H1 (cell line): Measurements from ENCODE around the gene WRAP53. TPM values are rescaled to one million over a fixed set of nuclear protein-coding genes. Genes with fewer than 3 reads are reported as not detected.

Experiments
- CTCF ChIA-PET: fragments of 300-600 bp; sonication (Branson Sonifier 250); formaldehyde crosslinking; loops from one replicate; lab custom pipeline; 2021; ENCODE audit not compliant: partially characterized antibody; lab: Charles Lee
- POLR2A ChIA-PET: fragments of 300-600 bp; sonication (Branson Sonifier 250); formaldehyde crosslinking; loops from one replicate; lab custom pipeline; 2021; ENCODE audit warnings: inconsistent platforms; ENCODE audit not compliant: partially characterized antibody; lab: Charles Lee
- DNase-seq, 2 experiments: peaks; one replicate each; pipeline versions ENCODE4 v3.0.0 to v3.0.0-alpha.2; 2010 to 2022; ENCODE audit warnings: low spot score in 2 of 2, low read depth in 1 of 2, mixed read lengths in 1 of 2
- FAIRE-seq: peaks from 2 replicates; lab custom pipeline; 2011; peaks lifted over from hg19 to GRCh38; lab: Jason Lieb, UNC
- H2AFZ ChIP-seq: 2 replicates; pipeline ENCODE4 v1.8.1; 2012; ENCODE audit warnings: low read length, inconsistent platforms
- H2AK5ac ChIP-seq: 2 replicates; pipeline ENCODE4 v1.6.1; 2013; ENCODE audit warnings: low read depth, low read length
- H2BK120ac ChIP-seq: replicated peaks from 2 replicates; pipeline ENCODE3; 2013; ENCODE audit warnings: low read depth, low read length, inconsistent platforms
- H2BK12ac ChIP-seq: 2 replicates; pipeline ENCODE4 v1.6.1; 2013; ENCODE audit warnings: low read depth, low read length
- H2BK15ac ChIP-seq: 2 replicates; pipeline ENCODE4 v1.6.1; 2013; ENCODE audit warnings: low read length
- H2BK20ac ChIP-seq: 2 replicates; pipeline ENCODE4 v1.6.1; 2013; ENCODE audit warnings: low read length
- H2BK5ac ChIP-seq: 2 replicates; pipeline ENCODE4 v1.6.1; 2013; ENCODE audit warnings: low read depth, low read length
- H3K14ac ChIP-seq: 2 replicates; pipeline ENCODE4 v1.6.1; 2013; ENCODE audit warnings: inconsistent platforms; ENCODE audit not compliant: insufficient read length
- H3K18ac ChIP-seq: 2 replicates; pipeline ENCODE4 v1.6.1; 2013; ENCODE audit warnings: low read length; ENCODE audit errors: extremely low read depth
- H3K23ac ChIP-seq: 2 replicates; pipeline ENCODE4 v1.6.1; 2013; ENCODE audit warnings: inconsistent platforms; ENCODE audit not compliant: insufficient read length
- H3K23me2 ChIP-seq: 2 replicates; pipeline ENCODE4 v1.6.1; 2013; ENCODE audit warnings: low read depth, low read length
- H3K27ac ChIP-seq: 2 replicates; pipeline ENCODE4 v1.6.1; 2011; ENCODE audit warnings: low read depth, low read length, inconsistent platforms
- H3K27me3 ChIP-seq, 4 experiments: replicated peaks in 1 of 4; 1 replicate in 1 of 4; 2 replicates in 3 of 4; pipeline versions ENCODE4 v1.6.1 to v1.8.1; 2011 to 2013; ENCODE audit warnings: low read length in 3 of 4, mild to moderate bottlenecking in 3 of 4, inconsistent platforms in 2 of 4, mixed read lengths in 2 of 4, moderate library complexity in 1 of 4; ENCODE audit not compliant: control insufficient read depth in 3 of 4, insufficient read depth in 3 of 4; ENCODE audit errors: extremely low read depth in 1 of 4
- H3K36me3 ChIP-seq, 4 experiments: 2 replicates each; pipeline versions ENCODE4 v1.6.1 to v1.8.1; 2011 to 2013; ENCODE audit warnings: mild to moderate bottlenecking in 4 of 4, low read length in 3 of 4, moderate library complexity in 2 of 4, control low read depth in 1 of 4, inconsistent platforms in 1 of 4; ENCODE audit not compliant: insufficient read depth in 4 of 4, control insufficient read depth in 2 of 4
- H3K4ac ChIP-seq: replicated peaks from 2 replicates; pipeline ENCODE3; 2013; ENCODE audit warnings: low read length, low read depth, mixed read lengths, inconsistent platforms; ENCODE audit not compliant: insufficient read length
- H3K4me1 ChIP-seq, 4 experiments: replicated peaks in 1 of 4; 1 replicate in 1 of 4; 2 replicates in 3 of 4; pipeline versions ENCODE4 v1.6.1 to v1.8.1; 2011 to 2013; ENCODE audit warnings: low read length in 3 of 4, inconsistent platforms in 2 of 4, mixed read lengths in 1 of 4; ENCODE audit not compliant: insufficient read depth in 4 of 4, control insufficient read depth in 3 of 4
- H3K4me2 ChIP-seq, 2 experiments: 2 replicates each; pipeline versions ENCODE4 v1.6.1 to v1.8.1; 2011 to 2013; ENCODE audit warnings: low read depth in 2 of 2, low read length in 2 of 2, control low read depth in 1 of 2, inconsistent platforms in 1 of 2, mild to moderate bottlenecking in 1 of 2; ENCODE audit not compliant: insufficient read depth in 1 of 2
- H3K4me3 ChIP-seq, 4 experiments: fragments of 200-600, 300-600 bp in 1 of 4; sonication (generic), shearing (Covaris generic), sonication (Bioruptor Twin) in 1 of 4; 2 replicates each; pipeline versions ENCODE4 v1.5.1 to v1.8.1; 2011 to 2016; ENCODE audit warnings: low read length in 4 of 4, low read depth in 3 of 4, control low read depth in 2 of 4, inconsistent platforms in 2 of 4, mild to moderate bottlenecking in 2 of 4, mixed read lengths in 1 of 4, moderate library complexity in 1 of 4; ENCODE audit not compliant: insufficient read depth in 2 of 4; ENCODE audit errors: extremely low read depth in 1 of 4
- H3K56ac ChIP-seq: replicated peaks from 2 replicates; pipeline ENCODE3; 2013; ENCODE audit warnings: low read depth, mild to moderate bottlenecking, mixed read lengths, low read length, inconsistent platforms; ENCODE audit not compliant: insufficient read length
- H3K79me1 ChIP-seq: 2 replicates; pipeline ENCODE4 v1.6.1; 2013; ENCODE audit warnings: low read depth, low read length, control low read depth
- H3K79me2 ChIP-seq, 2 experiments: 2 replicates each; pipeline versions ENCODE4 v1.6.1 to v1.8.1; 2012 to 2013; ENCODE audit warnings: low read length in 2 of 2, mild to moderate bottlenecking in 2 of 2, inconsistent platforms in 1 of 2; ENCODE audit not compliant: insufficient read depth in 2 of 2, control insufficient read depth in 1 of 2
- H3K9ac ChIP-seq, 4 experiments: replicated peaks in 1 of 4; 1 replicate in 1 of 4; 2 replicates in 3 of 4; pipeline versions ENCODE4 v1.6.1 to v1.8.1; 2011 to 2013; ENCODE audit warnings: low read depth in 3 of 4, low read length in 3 of 4, control low read depth in 2 of 4, mild to moderate bottlenecking in 2 of 4, moderate library complexity in 2 of 4, inconsistent platforms in 1 of 4; ENCODE audit errors: extremely low read depth in 1 of 4
- H3K9me3 ChIP-seq, 2 experiments: 2 replicates each; pipeline versions ENCODE4 v1.6.1 to v1.8.1; 2012 to 2013; ENCODE audit warnings: mild to moderate bottlenecking in 2 of 2, moderate library complexity in 2 of 2, control low read depth in 1 of 2, inconsistent platforms in 1 of 2, low read depth in 1 of 2, low read length in 1 of 2, mixed read lengths in 1 of 2; ENCODE audit not compliant: insufficient read depth in 2 of 2
- H4K20me1 ChIP-seq, 2 experiments: replicated peaks in 1 of 2; 2 replicates each; pipeline versions ENCODE3 to v1.8.1; 2011 to 2013; ENCODE audit warnings: inconsistent platforms in 2 of 2, low read length in 2 of 2, mild to moderate bottlenecking in 1 of 2; ENCODE audit not compliant: insufficient read depth in 2 of 2, control insufficient read depth in 1 of 2
- H4K5ac ChIP-seq: 2 replicates; pipeline ENCODE4 v1.6.1; 2013; ENCODE audit warnings: low read length, low read depth, mixed read lengths, inconsistent platforms; ENCODE audit not compliant: insufficient read length
- H4K8ac ChIP-seq: 2 replicates; pipeline ENCODE4 v1.8.0; 2013; ENCODE audit warnings: mild to moderate bottlenecking, moderate library complexity, low read length, inconsistent platforms; ENCODE audit not compliant: insufficient read depth; ENCODE audit errors: extremely low read depth
- H4K91ac ChIP-seq: replicated peaks from 2 replicates; pipeline ENCODE3; 2013; ENCODE audit warnings: low read length, mixed read lengths, inconsistent platforms; ENCODE audit not compliant: insufficient read length
- SAP30 ChIP-seq: fragments of 300-600 bp; sonication (generic); IDR thresholded peaks from 2 replicates; pipeline ENCODE4 v1.7.1; 2012; ENCODE audit warnings: low read length, moderate library complexity, mild to moderate bottlenecking, inconsistent platforms; ENCODE audit not compliant: insufficient read depth, insufficient replicate concordance
- SP4 ChIP-seq: IDR thresholded peaks from 2 replicates; pipeline ENCODE4 v1.6.1; 2012; ENCODE audit warnings: low read length, inconsistent platforms
- WGBS, 2 experiments: shearing (Covaris generic) in 1 of 2; methylation state at CpG; one replicate each; pipeline versions ENCODE4 v1.1.6 to v1.1.7; 2013 to 2015; ENCODE audit warnings: low lambda C conversion rate in 2 of 2, mixed read lengths in 2 of 2, inconsistent platforms in 1 of 2, low coverage in 1 of 2, missing lambda C conversion rate in 1 of 2; ENCODE audit not compliant: insufficient replicate concordance in 2 of 2, insufficient coverage in 1 of 2, insufficient read length in 1 of 2; ENCODE audit errors: extremely low coverage in 1 of 2, missing lambda C conversion rate in 1 of 2; 5-methylcytosine and 5-hydroxymethylcytosine counted together
- polyA plus RNA-seq, 7 experiments: library from polyadenylated mRNA; depleted of rRNA in 3 of 7; stranded (reverse) in 5 of 7; unstranded in 2 of 7; fragments of >200 nt in 5 of 7; fragments of 200-250 nt in 2 of 7; gene quantifications; 1 replicate in 5 of 7; 2 replicates in 1 of 7; 4 replicates in 1 of 7; pipeline versions ENCODE4 v1.2.1 to v1.2.3, GENCODE V29; 2011 to 2013; ENCODE audit warnings: missing spikeins in 2 of 7, mixed read lengths in 2 of 7
- total RNA-seq: library from RNA; stranded (reverse); fragmentation: NEBNext Ultra II Directional; extraction: Animal tissue kit (Norgen Biotek cat#: 25700); gene quantifications from 2 replicates; pipeline ENCODE4 v1.2.1, GENCODE V29; 2021

Gene WRAP53
- total and polyA plus RNA-seq, 2 of the 8 experiments (the other 6 are each of a cell fraction or from before 2014, with no cell fraction given) = 29.2 to 30.1 TPM

- 27% methylated on average over 13 of the region's 13 CpGs; no CpG with 5 or more reads in 1 of the 2 experiments for WGBS, 2 experiments
- H4K91ac ChIP-seq = no peak overlapping the region
- no peak overlapping the region for H2AFZ ChIP-seq
- H3K27ac ChIP-seq = peak overlapping the region; percentile 54; the same call in 1 of the 2 replicates
- H3K79me1 ChIP-seq = peaks cover 11% of the 10 kb centered on the region
- H2BK5ac ChIP-seq = 0 out of 2 replicates have a peak overlapping the region, but pooled peaks have one; percentile 9
- POLR2A ChIA-PET = interaction anchor here (0.9 to 58.0 kb wide), 9 partner anchors 8 to 422 kb away, joined by 3 to 2272 read pairs (median 88); partner anchors contain the start of genes ATP1B2, CD68, DNAH2 and EFNB3
- H3K4ac ChIP-seq = no peak overlapping the region
- H2AK5ac ChIP-seq = no peak overlapping the region
- peaks cover 0 to 5% (median 0%) of the 10 kb centered on the region in 4 experiments; a peak in 2 of 8 replicates for H3K36me3 ChIP-seq
- H4K5ac ChIP-seq = no peak overlapping the region
- no peaks in the 10 kb centered on the region for H3K9me3 ChIP-seq
- H4K8ac ChIP-seq = no peak overlapping the region
- TF ChIP-seq SAP30 = peak; percentile 19
- no peak; the same call in 1 of the 2 replicates for TF ChIP-seq SP4
- peak overlapping the region; percentile 71 to 85 (median 78) for H3K9ac ChIP-seq
- no peak overlapping the region for H2BK12ac ChIP-seq
- H2BK120ac ChIP-seq = no peak overlapping the region
- peak overlapping the region; percentile 70 to 100 (median 94) for H3K4me3 ChIP-seq
- peaks cover 15% of the 10 kb centered on the region for H3K23me2 ChIP-seq
- peak overlapping the region; percentile 80 to 83 for H3K4me2 ChIP-seq
- no peaks in the 10 kb centered on the region for H3K27me3 ChIP-seq
- H3K4me1 ChIP-seq = peaks cover 0 to 11% (median 4%) of the 10 kb centered on the region in 4 experiments; a peak in 4 of 7 replicates
- peaks cover 4 to 8% of the 10 kb centered on the region in 2 experiments for H4K20me1 ChIP-seq
- H3K14ac ChIP-seq = no peak overlapping the region
- no peak overlapping the region for H2BK15ac ChIP-seq
- H3K56ac ChIP-seq = no peak overlapping the region
- no peak for DNase-seq
- FAIRE-seq = no peak
- H3K79me2 ChIP-seq = peaks cover 18 to 44% of the 10 kb centered on the region in 2 experiments
- CTCF ChIA-PET = interaction anchor here (0.7 to 11.3 kb wide), 22 partner anchors 14 to 359 kb away, joined by 3 to 199 read pairs (median 10); partner anchors contain the start of genes ATP1B2, CD68, DNAH2 and EFNB3
- no peak overlapping the region for H2BK20ac ChIP-seq
- H3K18ac ChIP-seq = no peak overlapping the region
- no peak overlapping the region for H3K23ac ChIP-seq
Measured at GRCh38 chr17:7688808-7689316, 585 bp downstream of the WRAP53 start.
